ENCODE results near the gene MED16.
"Not testable (repeated sequence)": the region's sequence is repeated elsewhere in the genome, so short reads cannot be mapped to it uniquely, and the experiment has no call there.

Gene MED16

DNA sequence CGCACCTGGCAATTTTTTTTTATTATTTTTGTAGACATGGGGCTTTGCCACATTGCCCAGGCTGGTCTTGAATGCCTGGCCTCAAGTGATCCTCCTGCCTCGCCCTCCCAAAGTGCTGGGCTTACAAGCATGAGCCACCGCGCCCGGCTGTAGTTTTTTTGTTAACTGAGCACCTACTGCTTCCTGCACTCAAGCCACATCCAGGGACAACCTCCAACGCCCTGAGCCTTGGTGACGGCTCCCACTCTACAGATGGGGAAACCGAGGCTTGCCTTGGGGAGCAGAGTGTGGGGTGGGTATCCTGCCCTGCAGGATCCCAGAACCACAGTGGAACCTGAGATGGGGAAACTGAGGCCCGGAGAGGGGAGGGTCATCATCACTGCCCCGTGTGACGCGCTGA is 37.8 kb downstream of the MED16 start:
- no peak overlapping the region for H3K4me3 ChIP-seq (ENCODE audit: low read depth, low read length)

GRCh38 chr19:854549-854948 is 38.4 kb downstream of the MED16 start:
- no peak overlapping the region for H3K4me3 ChIP-seq (ENCODE audit: low read depth, low read length)

DNA sequence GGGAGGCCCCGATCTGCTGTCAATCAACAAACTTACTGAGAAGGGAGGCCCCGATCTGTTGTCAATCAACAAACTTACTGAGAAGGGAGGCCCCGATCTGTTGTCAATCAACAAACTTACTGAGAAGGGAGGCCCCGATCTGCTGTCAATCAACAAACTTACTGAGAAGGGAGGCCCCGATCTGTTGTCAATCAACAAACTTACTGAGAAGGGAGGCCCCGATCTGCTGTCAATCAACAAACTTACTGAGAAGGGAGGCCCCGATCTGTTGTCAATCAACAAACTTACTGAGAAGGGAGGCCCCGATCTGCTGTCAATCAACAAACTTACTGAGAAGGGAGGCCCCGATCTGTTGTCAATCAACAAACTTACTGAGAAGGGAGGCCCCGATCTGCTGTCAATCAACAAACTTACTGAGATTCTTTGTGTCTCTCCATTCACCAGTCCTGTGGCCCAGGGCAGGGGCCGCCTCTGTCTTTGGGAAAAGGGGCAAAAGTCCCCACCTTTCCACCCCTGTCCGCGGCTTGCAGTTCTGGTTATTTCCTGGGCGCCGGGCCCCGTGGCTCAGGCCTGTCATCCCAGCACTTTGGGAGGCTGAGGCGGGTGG is 39.3 kb downstream of the MED16 start:
- H3K4me3 ChIP-seq (ENCODE audit: low read depth, low read length): not testable (repeated sequence)

DNA sequence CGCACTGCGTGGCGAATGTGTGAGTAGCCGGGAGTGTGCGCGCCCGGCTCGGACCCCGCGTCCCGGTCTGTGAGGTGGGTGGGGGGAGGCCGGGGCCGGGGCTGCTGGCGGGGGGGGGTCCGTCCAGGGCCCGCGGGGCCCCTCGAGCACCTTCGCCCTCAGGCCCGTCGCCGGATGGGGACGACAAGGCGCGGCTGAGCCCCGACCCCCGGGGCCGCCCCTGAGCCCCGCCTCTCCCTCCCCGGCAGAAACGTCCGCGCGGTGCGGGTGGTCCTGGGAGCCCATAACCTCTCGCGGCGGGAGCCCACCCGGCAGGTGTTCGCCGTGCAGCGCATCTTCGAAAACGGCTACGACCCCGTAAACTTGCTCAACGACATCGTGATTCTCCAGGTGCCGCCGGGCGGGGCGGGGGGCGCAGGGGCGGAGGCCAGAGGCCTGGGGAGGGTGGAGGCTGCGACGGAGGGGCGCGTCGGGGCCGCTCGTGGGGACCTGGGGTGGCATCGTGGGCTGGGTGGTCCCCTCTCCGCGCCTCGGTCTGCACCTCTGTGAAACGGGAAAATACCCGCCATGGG is 39.9 kb downstream of the MED16 start:
- no peak overlapping the region for H3K4me3 ChIP-seq (ENCODE audit: low read depth, low read length)

- no peak within 1 kb of the TSS for H3K4me3 ChIP-seq (ENCODE audit: low read depth, low read length)
These were observed 40.6 kb downstream of the MED16 start, which contains the start of gene ELANE for GRCh38 chr19:852136-853013. TSS of gene ELANE (plus strand) at chr19:852303. CDS start at chr19:852329, 26 bp downstream.

- no peak overlapping the region for H3K4me3 ChIP-seq (ENCODE audit: low read depth, low read length)
These were observed 42.0 kb downstream of the MED16 start for GRCh38 chr19:850979-851335.

DNA sequence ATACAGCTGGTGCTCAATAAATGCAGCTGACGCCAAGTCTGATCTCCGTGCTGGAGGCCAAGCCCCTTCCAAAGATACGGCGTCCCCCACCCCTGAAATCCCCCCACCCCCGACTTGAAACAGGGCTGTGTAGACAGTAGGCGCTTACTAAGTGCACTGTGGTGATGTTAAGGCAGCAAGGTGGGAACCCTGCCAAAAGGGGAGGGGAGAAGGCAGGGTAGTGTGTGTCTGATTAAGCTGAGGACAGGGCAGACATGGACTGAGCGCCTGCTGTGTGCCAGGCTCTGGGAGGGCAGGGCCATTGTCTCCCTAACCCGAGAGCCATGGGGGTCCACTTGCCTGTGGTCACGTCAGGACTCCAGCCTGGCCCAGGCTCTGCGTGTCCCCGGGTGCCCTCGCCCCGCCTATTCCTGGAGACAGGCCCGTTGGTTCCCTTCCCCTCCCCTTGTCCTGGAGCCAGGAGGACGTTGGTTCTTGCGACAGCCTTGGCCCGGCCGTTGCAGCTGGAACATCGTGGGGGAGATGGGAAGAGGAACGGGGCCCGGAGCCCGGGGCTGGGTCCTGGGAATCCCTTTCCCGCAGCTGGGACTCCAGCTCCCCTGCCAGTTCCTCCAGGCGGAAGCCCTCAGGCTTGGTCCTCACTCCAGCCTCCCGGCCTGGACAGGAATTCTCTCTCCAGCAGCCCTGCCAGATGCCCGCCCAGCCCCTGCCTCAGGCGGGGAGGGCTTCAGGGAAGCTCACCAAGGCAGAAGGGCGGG is 42.6 kb downstream of the MED16 start:
- no peak overlapping the region for H3K4me3 ChIP-seq (ENCODE audit: low read depth, low read length)

- H3K4me3 ChIP-seq (ENCODE audit: low read depth, low read length): not testable (repeated sequence)
These were observed 43.8 kb downstream of the MED16 start for GRCh38 chr19:849195-849594.

GRCh38 chr19:848386-848921 is 44.5 kb downstream of the MED16 start:
- no peak overlapping the region for H3K4me3 ChIP-seq (ENCODE audit: low read depth, low read length)

DNA sequence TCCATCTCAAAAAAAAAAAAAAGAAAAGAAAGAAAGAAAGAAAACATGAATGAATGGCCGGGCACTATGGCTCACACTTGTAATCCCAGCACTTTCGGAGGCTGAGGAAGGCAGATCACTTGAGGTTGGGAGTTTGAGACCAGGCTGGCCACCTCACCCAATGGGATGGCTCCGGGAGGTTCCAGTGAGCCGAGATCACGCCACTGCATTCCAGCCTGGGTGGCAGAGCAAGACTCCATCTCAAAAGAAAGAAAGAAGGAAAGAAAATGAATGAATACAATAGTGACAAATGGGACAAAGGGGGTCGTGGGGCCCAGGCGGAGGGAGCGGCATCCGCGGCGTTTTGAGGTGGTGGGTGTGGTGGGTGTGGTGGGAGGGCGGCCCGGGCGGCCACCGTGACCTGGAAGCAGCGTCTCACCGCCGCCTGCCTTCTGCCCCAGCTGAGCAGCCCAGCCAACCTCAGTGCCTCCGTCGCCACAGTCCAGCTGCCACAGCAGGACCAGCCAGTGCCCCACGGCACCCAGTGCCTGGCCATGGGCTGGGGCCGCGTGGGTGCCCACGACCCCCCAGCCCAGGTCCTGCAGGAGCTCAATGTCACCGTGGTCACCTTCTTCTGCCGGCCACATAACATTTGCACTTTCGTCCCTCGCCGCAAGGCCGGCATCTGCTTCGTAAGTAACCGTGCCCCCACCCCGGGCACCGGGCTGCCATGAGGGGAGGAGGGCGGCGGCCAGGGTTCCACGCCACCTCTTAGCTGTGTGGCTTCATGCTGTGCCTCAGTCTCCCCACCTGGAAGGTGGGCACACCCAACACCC is 47.1 kb downstream of the MED16 start:
- no peak overlapping the region for H3K4me3 ChIP-seq (ENCODE audit: low read depth, low read length)

- no peak overlapping the region for H3K4me3 ChIP-seq (ENCODE audit: low read depth, low read length)
These were observed 48.4 kb downstream of the MED16 start for GRCh38 chr19:844546-844971.

GRCh38 chr19:843836-844545 is 49.0 kb downstream of the MED16 start:
- H3K4me3 ChIP-seq (ENCODE audit: low read depth, low read length): no peak overlapping the region

- no peak overlapping the region for H3K4me3 ChIP-seq (ENCODE audit: low read depth, low read length)
These were observed 49.7 kb downstream of the MED16 start for GRCh38 chr19:843180-843835.

- H3K4me3 ChIP-seq (ENCODE audit: low read depth, low read length): not testable (repeated sequence)
These were observed 50.2 kb downstream of the MED16 start for GRCh38 chr19:842802-843179.

- H3K4me3 ChIP-seq (ENCODE audit: low read depth, low read length): no peak within 1 kb of the TSS
These were observed 52.3 kb downstream of the MED16 start, which contains the start of gene PRTN3 for GRCh38 chr19:840519-841206. TSS of gene PRTN3 (plus strand) at chr19:840999. CDS start at chr19:841009, 10 bp downstream.

- H3K4me3 ChIP-seq (ENCODE audit: low read depth, low read length): no peak overlapping the region
These were observed 57.7 kb downstream of the MED16 start for GRCh38 chr19:835210-835810.

DNA sequence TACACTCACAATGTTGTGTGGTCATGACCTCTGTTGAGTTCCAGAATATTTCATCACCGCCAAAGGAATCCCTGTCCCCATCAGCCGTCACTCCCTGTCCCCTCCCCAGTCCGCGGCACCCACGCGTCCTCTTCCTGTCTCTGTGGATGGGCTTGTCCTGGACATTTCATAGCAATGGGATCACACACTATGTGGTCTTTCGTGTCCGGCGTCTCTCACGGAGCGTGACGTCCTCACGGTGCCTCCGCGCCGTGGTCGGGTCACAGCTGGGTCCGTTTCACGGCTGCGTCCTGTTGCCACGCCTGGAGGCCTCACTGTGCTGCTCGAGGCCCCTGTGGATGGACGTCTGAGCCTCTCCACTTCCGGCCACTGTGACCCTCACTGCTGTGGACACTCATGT is 58.8 kb downstream of the MED16 start:
- no peak overlapping the region for H3K4me3 ChIP-seq (ENCODE audit: low read depth, low read length)

Measured in iPS-11a (cell line).